C1 segment of cervical spinal cord (tissue), 14 donors: ENCODE measurements around the gene SLC12A1.

Experiments
- DNase-seq, 14 donors: peaks; one replicate each; lab custom pipeline; 2025; lab: John Stamatoyannopoulos, UW

Gene SLC12A1

GRCh38 chr15:48242015-48242414 lies 35.9 kb downstream of the SLC12A1 start:
- DNase-seq: no peak

- DNase-seq: no peak
Measured at GRCh38 chr15:48242535-48242934, 36.4 kb downstream of the SLC12A1 start.

- DNase-seq: no peak
Measured at GRCh38 chr15:48244921-48245320, 38.8 kb downstream of the SLC12A1 start.

GRCh38 chr15:48248414-48248813 lies 42.3 kb downstream of the SLC12A1 start:
- DNase-seq: no peak

- DNase-seq: peak in 1 of 14 donors; percentile 0
Measured at GRCh38 chr15:48250640-48251076, 44.6 kb downstream of the SLC12A1 start.

- DNase-seq: no peak
Measured at GRCh38 chr15:48253172-48253571, 47.1 kb downstream of the SLC12A1 start.

GRCh38 chr15:48265135-48265534 lies 59.0 kb downstream of the SLC12A1 start:
- no peak for DNase-seq

GRCh38 chr15:48266024-48266689 lies 60.1 kb downstream of the SLC12A1 start:
- no peak for DNase-seq

GRCh38 chr15:48267766-48268165 lies 61.7 kb downstream of the SLC12A1 start:
- DNase-seq: no peak

GRCh38 chr15:48273049-48273448 lies 66.9 kb downstream of the SLC12A1 start:
- no peak for DNase-seq

- DNase-seq: no peak
Measured at GRCh38 chr15:48278666-48279065, 72.6 kb downstream of the SLC12A1 start.

GRCh38 chr15:48279608-48280007 lies 73.5 kb downstream of the SLC12A1 start:
- no peak for DNase-seq

GRCh38 chr15:48281674-48282073 lies 75.6 kb downstream of the SLC12A1 start:
- DNase-seq: no peak

GRCh38 chr15:48282216-48282615 lies 76.1 kb downstream of the SLC12A1 start:
- DNase-seq: peak in 2 of 14 donors; percentile 0 to 4

GRCh38 chr15:48283396-48284145 lies 77.5 kb downstream of the SLC12A1 start:
- no peak for DNase-seq

- DNase-seq: peak in 9 of 14 donors; percentile 1 to 51 (median 21)
Measured at GRCh38 chr15:48285329-48286214, 79.5 kb downstream of the SLC12A1 start.

- no peak for DNase-seq
Measured at GRCh38 chr15:48289628-48290027, 83.5 kb downstream of the SLC12A1 start.

- DNase-seq: no peak
Measured at GRCh38 chr15:48292458-48292857, 86.4 kb downstream of the SLC12A1 start.

- no peak for DNase-seq
Measured at GRCh38 chr15:48297668-48298067, 91.6 kb downstream of the SLC12A1 start.

- no peak for DNase-seq
Measured at GRCh38 chr15:48298914-48299313, 92.8 kb downstream of the SLC12A1 start.

- DNase-seq: no peak
Measured at GRCh38 chr15:48300038-48300437, 93.9 kb downstream of the SLC12A1 start.

GRCh38 chr15:48304398-48304797 lies 98.3 kb downstream of the SLC12A1 start:
- no peak for DNase-seq
